Keratinocyte (primary cell): ENCODE measurements around the gene ALCAM. TPM values are rescaled to one million over a fixed set of nuclear protein-coding genes. Genes with fewer than 3 reads are reported as not detected.
A peak's percentile ranks its signal among the peaks of the same experiment; 100 is the strongest.

Experiments
- DNase-seq: peaks from one replicate; pipeline ENCODE4 v3.0.0-alpha.2; 2011; ENCODE audit warnings: low read depth, missing footprints, low spot score
- FAIRE-seq: peaks from 2 replicates; lab custom pipeline; 2011; peaks lifted over from hg19 to GRCh38; lab: Jason Lieb, UNC
- H2AFZ ChIP-seq: 2 replicates; pipeline ENCODE4 v1.6.0; 2012; ENCODE audit warnings: low read length, control low read depth, inconsistent platforms; ENCODE audit not compliant: control insufficient read depth
- H3K27ac ChIP-seq: 2 replicates; pipeline ENCODE4 v1.5.1; 2011; ENCODE audit warnings: low read length; ENCODE audit not compliant: control insufficient read depth, insufficient read depth
- H3K27me3 ChIP-seq: 3 replicates; pipeline ENCODE4 v1.6.0; 2011; ENCODE audit warnings: low read length; ENCODE audit not compliant: control insufficient read depth, insufficient read depth; ENCODE audit errors: extremely low read depth
- H3K36me3 ChIP-seq, 2 experiments: 2 replicates in 1 of 2; 3 replicates in 1 of 2; pipeline ENCODE4 v1.5.1; 2011; ENCODE audit warnings: low read length in 2 of 2, mild to moderate bottlenecking in 1 of 2; ENCODE audit not compliant: control insufficient read depth in 2 of 2, insufficient read depth in 2 of 2; ENCODE audit errors: extremely low read depth in 1 of 2
- H3K4me1 ChIP-seq: 3 replicates; pipeline ENCODE4 v1.5.1; 2011; ENCODE audit warnings: low read length; ENCODE audit not compliant: control insufficient read depth, insufficient read depth; ENCODE audit errors: extremely low read depth
- H3K4me2 ChIP-seq: 3 replicates; pipeline ENCODE4 v1.6.0; 2011; ENCODE audit warnings: low read depth, low read length; ENCODE audit not compliant: control insufficient read depth, insufficient read depth; ENCODE audit errors: extremely low read depth
- H3K4me3 ChIP-seq, 3 experiments: fragments of 200-600 bp in 1 of 3; sonication (generic) in 1 of 3; 2 replicates in 2 of 3; 3 replicates in 1 of 3; pipeline ENCODE4 v1.5.1; 2011 to 2016; ENCODE audit warnings: low read length in 3 of 3, mild to moderate bottlenecking in 3 of 3, control low read depth in 2 of 3, inconsistent platforms in 1 of 3, low read depth in 1 of 3, mixed read lengths in 1 of 3, mixed run types in 1 of 3, moderate library complexity in 1 of 3; ENCODE audit not compliant: control insufficient read depth in 2 of 3, insufficient read depth in 2 of 3; ENCODE audit errors: extremely low read depth in 1 of 3
- H3K79me2 ChIP-seq: 2 replicates; pipeline ENCODE4 v1.6.0; 2012; ENCODE audit warnings: low read length; ENCODE audit not compliant: control insufficient read depth, insufficient read depth
- H3K9ac ChIP-seq: 3 replicates; pipeline ENCODE4 v1.6.0; 2011; ENCODE audit warnings: low read length; ENCODE audit not compliant: control insufficient read depth, insufficient read depth; ENCODE audit errors: extremely low read depth
- H3K9me1 ChIP-seq: 3 replicates; pipeline ENCODE4 v1.6.0; 2011; ENCODE audit warnings: low read length; ENCODE audit not compliant: control insufficient read depth, insufficient read depth; ENCODE audit errors: extremely low read depth
- H3K9me3 ChIP-seq: 2 replicates; pipeline ENCODE4 v1.5.1; 2012; ENCODE audit warnings: low read depth, low read length; ENCODE audit not compliant: control insufficient read depth
- H4K20me1 ChIP-seq: 3 replicates; pipeline ENCODE4 v1.6.0; 2011; ENCODE audit warnings: low read length; ENCODE audit not compliant: control insufficient read depth, insufficient read depth; ENCODE audit errors: extremely low read depth
- EZH2 ChIP-seq: IDR thresholded peaks from one replicate; pipeline ENCODE4 v1.6.1; 2012; ENCODE audit warnings: inconsistent platforms, mild to moderate bottlenecking, low read length, moderate library complexity
- dilution Hi-C: fragments of 300-500 bp; cut with MboI; formaldehyde crosslinking; loops from one replicate; pipeline ENCODE4 v1.7.0; 2020; ENCODE audit warnings: low sequenced_read_pairs; ENCODE audit not compliant: extremely low pct_ligation_motif_present
- polyA plus RNA-seq, 5 experiments: library from polyadenylated mRNA; depleted of rRNA in 3 of 5; stranded (reverse) in 3 of 5; stranded (forward) in 1 of 5; unstranded in 1 of 5; fragments of >200 nt; gene quantifications; 1 replicate in 1 of 5; 2 replicates in 3 of 5; 3 replicates in 1 of 5; pipeline versions ENCODE4 v1.2.1 to v1.2.3, GENCODE V29; 2011 to 2012; ENCODE audit warnings: missing spikeins in 2 of 5, low read depth in 1 of 5, low replicate concordance in 1 of 5
- TF ChIP-seq, protein P1 (sequence below), 3 experiments: IDR thresholded peaks in 1 of 3; conservative IDR thresholded peaks in 1 of 3; optimal IDR thresholded peaks in 1 of 3; 2 replicates in 2 of 3; 3 replicates in 1 of 3; pipeline versions ENCODE3 to v1.5.1; 2011; ENCODE audit warnings: low read length in 3 of 3, mild to moderate bottlenecking in 3 of 3, moderate library complexity in 2 of 3, control low read depth in 1 of 3, inconsistent platforms in 1 of 3; ENCODE audit not compliant: insufficient read depth in 2 of 3; ENCODE audit errors: extremely low read depth in 1 of 3

The ALCAM gene
- polyA plus RNA-seq, 1 donor (not counting 4 experiments of a cell fraction or from before 2014, with no cell fraction given) = 71.3 TPM

DNA sequence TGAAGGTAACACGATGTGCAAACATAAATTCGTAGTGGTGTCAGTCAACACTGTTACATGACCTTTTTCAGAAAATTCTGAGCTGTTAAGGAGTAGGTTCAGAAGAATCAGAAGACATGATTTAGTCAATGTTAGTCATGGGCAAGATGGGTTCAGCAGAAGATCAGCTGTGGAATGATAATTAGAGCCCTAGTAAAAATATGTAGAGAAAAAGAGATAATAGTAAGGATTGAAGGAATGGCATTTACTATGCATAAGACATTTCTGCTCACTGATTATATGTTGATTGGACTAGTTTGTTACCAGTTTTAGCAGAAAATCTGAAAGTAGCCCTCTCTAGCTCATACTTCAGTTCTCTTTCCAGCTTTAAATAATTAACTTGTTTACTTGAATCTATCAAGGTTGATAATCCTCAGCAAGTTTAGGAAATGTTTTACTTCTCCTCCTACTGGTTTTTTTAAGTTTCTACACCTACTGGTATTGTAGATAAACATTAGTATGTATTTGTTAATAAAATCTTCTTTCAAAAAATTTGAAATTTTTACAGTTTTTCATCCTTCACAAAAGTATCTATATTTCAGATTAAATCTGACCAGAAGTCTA, 98.6 kb downstream of the ALCAM start:
- dilution Hi-C loops = no loop called here
- TF ChIP-seq, protein P1, sequence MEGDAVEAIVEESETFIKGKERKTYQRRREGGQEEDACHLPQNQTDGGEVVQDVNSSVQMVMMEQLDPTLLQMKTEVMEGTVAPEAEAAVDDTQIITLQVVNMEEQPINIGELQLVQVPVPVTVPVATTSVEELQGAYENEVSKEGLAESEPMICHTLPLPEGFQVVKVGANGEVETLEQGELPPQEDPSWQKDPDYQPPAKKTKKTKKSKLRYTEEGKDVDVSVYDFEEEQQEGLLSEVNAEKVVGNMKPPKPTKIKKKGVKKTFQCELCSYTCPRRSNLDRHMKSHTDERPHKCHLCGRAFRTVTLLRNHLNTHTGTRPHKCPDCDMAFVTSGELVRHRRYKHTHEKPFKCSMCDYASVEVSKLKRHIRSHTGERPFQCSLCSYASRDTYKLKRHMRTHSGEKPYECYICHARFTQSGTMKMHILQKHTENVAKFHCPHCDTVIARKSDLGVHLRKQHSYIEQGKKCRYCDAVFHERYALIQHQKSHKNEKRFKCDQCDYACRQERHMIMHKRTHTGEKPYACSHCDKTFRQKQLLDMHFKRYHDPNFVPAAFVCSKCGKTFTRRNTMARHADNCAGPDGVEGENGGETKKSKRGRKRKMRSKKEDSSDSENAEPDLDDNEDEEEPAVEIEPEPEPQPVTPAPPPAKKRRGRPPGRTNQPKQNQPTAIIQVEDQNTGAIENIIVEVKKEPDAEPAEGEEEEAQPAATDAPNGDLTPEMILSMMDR (optimal IDR thresholded peaks at IDR 0.05 in 1 of 3, IDR thresholded peaks at IDR 0.05 in 1 of 3, conservative IDR thresholded peaks at IDR 0.05 in 1 of 3; ENCODE audit: extremely low read depth in 1 of 3, insufficient read depth in 2 of 3, low read length in 3 of 3) = no peak
- TF ChIP-seq EZH2 = no peak
- Histone ChIP-seq H2AFZ (no peak overlapping the region), H3K9me1 (no peaks in the 10 kb centered on the region), H3K27me3 (no peaks in the 10 kb centered on the region), H3K9ac (no peak overlapping the region), H3K36me3 (no peaks in the 10 kb centered on the region), H3K4me2 (no peak overlapping the region), H3K27ac (no peak overlapping the region), H3K79me2 (peaks cover 51% of the 10 kb centered on the region), H4K20me1 (no peaks in the 10 kb centered on the region), H3K9me3 (no peaks in the 10 kb centered on the region), H3K4me3 (no peak overlapping the region), H3K4me1 (no peaks in the 10 kb centered on the region)
- FAIRE-seq (peak; percentile 78), DNase-seq (no peak)

DNA sequence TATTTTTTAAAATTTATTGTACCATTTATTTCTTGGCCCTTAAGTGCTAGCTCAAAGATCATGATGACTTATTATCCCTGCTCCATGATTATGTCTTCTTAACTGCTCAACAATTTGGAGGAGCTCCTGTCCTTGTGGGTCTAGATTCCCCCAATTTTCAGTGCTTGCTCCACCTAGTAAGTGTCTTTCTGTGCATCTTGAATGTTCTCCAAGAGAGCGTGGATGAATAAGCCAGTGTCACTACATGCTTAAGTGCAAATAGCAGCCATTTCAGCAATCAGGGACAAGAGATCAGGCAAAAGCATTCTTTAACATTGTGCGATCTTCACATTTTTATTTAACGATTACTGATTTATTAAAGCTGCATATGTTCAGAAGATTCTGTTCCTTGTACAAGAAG, 99.4 kb downstream of the ALCAM start:
- FAIRE-seq (peak; percentile 32), DNase-seq (no peak)
- H3K9me3 ChIP-seq = no peaks in the 10 kb centered on the region
- dilution Hi-C loops = no loop called here
- TF ChIP-seq EZH2 = no peak
- TF ChIP-seq, protein P1 (optimal IDR thresholded peaks at IDR 0.05 in 1 of 3, IDR thresholded peaks at IDR 0.05 in 1 of 3, conservative IDR thresholded peaks at IDR 0.05 in 1 of 3; ENCODE audit: extremely low read depth in 1 of 3, insufficient read depth in 2 of 3, low read length in 3 of 3) = no peak
- no peak overlapping the region for H3K27ac ChIP-seq
- H3K9ac ChIP-seq = no peak overlapping the region
- no peak overlapping the region for H2AFZ ChIP-seq
- H3K4me3 ChIP-seq = no peak overlapping the region
- no peaks in the 10 kb centered on the region for H3K27me3 ChIP-seq
- H3K4me2 ChIP-seq = no peak overlapping the region
- H3K4me1 ChIP-seq = no peaks in the 10 kb centered on the region
- no peaks in the 10 kb centered on the region for H4K20me1 ChIP-seq
- H3K9me1 ChIP-seq = no peaks in the 10 kb centered on the region
- H3K79me2 ChIP-seq = peaks cover 48% of the 10 kb centered on the region
- H3K36me3 ChIP-seq = no peaks in the 10 kb centered on the region
